ENCODE data around the gene LSS.

The LSS gene

GRCh38 chr21:46217511-46218196 lies 10.9 kb downstream of the LSS start:
- DNase-seq: no peak

GRCh38 chr21:46216132-46216747 lies 12.3 kb downstream of the LSS start:
- DNase-seq: no peak

- DNase-seq: no peak
These were observed 13.0 kb downstream of the LSS start for GRCh38 chr21:46215436-46216131.

GRCh38 chr21:46214478-46215340 lies 13.9 kb downstream of the LSS start:
- no peak for DNase-seq

- no peak for DNase-seq
These were observed 14.8 kb downstream of the LSS start for GRCh38 chr21:46213620-46214286.

- DNase-seq: no peak
These were observed 15.7 kb downstream of the LSS start for GRCh38 chr21:46212721-46213484.

GRCh38 chr21:46211786-46212720 lies 16.5 kb downstream of the LSS start:
- DNase-seq: no peak

- DNase-seq: no peak
These were observed 17.2 kb downstream of the LSS start for GRCh38 chr21:46211376-46211775.

- DNase-seq: no peak
These were observed 18.0 kb downstream of the LSS start for GRCh38 chr21:46210378-46211136.

GRCh38 chr21:46208761-46209721 lies 19.5 kb downstream of the LSS start:
- no peak for DNase-seq

GRCh38 chr21:46207920-46208591 lies 20.5 kb downstream of the LSS start:
- no peak for DNase-seq

- no peak for DNase-seq
These were observed 21.3 kb downstream of the LSS start for GRCh38 chr21:46207006-46207919.

- no peak for DNase-seq
These were observed 22.2 kb downstream of the LSS start for GRCh38 chr21:46206163-46207005.

- DNase-seq: no peak
These were observed 22.8 kb downstream of the LSS start for GRCh38 chr21:46205766-46206162.

GRCh38 chr21:46205166-46205565 lies 23.4 kb downstream of the LSS start:
- no peak for DNase-seq

- no peak for DNase-seq
These were observed 25.4 kb downstream of the LSS start for GRCh38 chr21:46203203-46203600.
